CD4-positive, alpha-beta T cell treated with Interleukin-4 for 1 hour (primary cell): Measurements from ENCODE around the gene KRTAP10-3.

Source experiments
- DNase-seq, 2 donors: peaks; one replicate each; pipeline ENCODE4 v3.0.0-alpha.2; 2020 to 2022

Gene KRTAP10-3

DNA sequence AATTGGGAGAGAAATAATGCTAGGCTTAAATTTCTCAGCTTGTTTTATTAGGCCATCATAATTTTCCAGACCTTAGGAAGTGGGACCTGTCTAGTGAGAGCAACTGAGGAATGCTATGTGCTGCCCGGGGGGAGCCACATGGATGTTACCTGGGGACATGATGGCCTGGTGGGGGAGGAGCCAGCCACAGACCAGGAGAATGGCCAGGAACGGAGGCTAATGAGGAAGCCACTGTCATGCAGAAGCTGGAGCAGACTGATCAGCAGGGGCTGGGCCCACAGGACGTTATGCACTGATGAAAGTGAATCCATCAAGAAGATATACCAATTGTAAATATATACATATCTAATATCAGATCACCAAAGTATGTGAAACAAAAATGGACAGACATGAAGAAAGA lies 14.0 kb downstream of the KRTAP10-3 start:
- no peak for DNase-seq

DNA sequence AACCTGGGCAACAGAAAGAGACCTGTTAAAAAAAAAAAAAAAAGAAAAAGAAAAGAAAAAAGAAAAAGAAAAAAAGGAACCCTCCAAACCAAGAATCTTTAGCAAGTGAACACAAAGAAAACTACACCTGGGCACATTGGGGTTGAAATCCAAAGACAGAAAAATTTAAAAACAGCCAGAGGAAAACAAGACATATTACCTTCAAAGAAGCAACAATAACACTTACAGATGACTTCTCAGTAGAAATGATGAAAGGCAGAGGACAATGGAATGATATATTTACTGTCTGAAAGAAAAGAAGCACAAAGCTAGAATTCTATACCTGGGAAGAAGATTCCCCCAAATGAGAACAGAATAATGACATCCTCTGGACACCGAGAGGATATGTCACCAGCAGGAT lies 15.9 kb downstream of the KRTAP10-3 start:
- no peak for DNase-seq

DNA sequence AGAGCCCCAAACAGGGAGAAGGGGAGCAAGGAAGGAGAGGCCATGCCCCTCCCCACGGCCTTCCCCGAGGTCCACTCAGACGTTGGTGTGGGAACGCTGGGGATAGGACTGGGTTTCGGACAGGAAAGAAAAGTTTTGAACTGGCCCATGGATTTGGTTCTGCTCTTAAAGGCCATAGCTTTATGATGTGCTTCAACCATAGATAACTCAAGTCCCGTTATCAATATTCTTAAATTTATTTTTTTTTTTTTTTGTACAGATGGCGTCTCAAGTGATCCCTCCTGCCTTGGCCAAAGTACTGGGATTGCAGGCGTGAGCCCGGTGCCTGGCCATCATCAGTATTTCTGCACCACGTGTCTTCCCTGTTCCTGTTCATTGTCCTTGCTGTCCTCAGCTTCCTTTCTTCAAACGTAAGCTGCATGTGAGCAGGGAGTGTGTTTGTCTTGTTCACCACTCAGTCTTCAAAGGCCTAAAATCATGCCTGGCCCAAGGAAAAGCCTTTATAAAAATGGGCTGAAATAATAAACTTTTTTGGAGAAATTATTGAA lies 17.8 kb downstream of the KRTAP10-3 start:
- no peak for DNase-seq

DNA sequence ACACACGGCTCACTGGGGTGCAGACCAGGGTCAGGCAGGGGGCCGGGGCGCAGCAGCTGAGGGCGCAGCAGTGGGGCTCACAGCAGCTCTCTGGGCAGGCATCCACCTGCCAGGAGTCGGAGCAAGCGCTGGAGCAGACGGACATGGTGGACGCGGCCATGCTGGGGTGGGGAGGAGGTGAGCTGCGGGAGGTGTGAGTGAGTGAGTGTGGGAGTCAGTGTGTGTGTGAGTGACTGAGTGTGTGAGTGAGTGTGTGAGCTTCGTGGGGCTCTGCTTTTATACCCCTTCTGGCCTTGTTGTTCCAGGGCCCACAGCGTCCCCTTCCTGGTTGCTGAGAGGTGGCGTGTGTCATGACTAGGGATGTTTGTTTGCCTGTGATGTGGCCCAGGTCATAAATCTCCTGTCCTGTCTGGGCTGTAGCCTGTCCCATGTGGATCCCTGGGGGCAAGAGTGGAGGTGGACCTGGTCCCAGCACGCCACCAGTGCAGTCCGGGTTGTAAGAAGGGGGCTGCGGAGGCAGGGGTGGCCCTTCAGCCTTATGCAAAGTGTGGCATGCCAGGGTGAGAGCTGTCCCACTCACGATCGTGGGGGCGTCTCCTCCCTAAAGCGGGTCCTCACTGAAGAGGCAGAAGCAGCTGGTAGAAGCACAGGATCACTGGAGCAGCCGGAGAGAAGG lies 18.5 kb downstream of the KRTAP10-3 start, which contains the start of gene KRTAP10-1:
KRTAP10-1 (minus strand) TSS at position 205 of the 676 bp plus-strand sequence; CDS start at position 160, 45 bp downstream.
- DNase-seq = no peak

DNA sequence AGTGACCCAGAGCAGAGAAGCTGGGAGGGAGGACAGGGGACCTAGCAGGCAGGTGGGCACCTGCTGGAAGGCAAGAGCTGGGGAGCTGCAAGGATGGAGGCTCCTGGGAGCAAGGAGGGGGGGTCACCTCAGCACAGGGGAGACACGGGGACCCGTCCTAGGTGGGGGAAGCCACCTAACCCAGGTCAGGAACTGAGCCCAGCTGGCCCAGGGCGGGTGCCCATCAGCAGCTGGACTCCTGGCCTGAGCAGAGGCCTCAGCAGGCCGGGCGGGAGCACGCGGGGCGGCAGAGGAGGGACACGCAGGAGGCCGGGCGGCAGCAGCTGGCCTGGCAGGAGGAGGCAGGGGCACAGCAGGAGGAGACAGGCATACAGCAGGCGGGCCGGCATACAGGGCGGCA lies 19.5 kb downstream of the KRTAP10-3 start:
- no peak for DNase-seq

DNA sequence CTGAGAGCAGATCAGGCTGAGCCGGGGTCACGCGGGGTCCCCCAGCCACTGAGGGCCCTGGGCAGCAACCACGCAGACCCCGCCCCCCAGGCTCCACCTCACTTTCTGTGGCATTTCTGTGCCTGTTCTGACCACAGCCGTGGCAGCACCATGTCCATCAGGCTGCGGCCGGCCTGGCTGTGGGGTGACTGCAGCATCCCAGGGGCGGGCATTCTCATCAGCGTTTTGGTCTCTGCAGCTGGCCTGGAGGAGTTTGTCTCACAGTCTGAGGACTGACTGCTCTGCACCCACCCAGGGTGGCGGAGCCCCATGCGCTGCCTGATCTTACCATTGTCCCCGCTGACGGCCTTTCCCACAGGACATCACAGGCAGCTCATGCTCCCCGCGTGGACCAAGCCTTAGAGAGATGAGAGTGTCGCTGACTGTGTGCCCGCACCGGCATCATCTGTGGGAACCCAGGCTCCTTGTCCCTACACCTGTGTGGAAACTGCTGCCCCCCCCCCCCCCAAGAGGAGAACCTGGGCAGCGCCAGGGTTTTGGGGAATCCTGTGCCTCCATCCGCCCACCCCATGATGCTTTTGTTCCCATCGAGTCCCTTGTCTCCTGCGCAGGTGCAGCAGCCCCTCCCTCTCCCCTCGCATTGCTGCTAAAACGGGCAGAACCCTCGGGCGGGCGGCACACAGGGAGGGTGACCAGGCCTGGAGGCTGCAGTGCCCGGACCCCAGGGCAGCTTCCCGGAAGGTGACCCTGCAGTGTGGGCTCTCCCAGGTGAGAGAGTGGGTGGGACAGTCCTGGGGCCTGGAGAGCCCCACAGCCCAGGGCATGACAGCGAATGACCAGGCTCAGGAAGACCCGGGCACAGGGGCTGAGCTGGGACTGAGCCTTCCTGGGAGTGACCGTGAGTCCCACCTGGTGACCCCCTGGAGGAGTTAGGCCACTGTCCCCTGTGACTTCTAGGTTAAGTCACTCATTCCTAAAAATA lies 20.4 kb downstream of the KRTAP10-3 start:
- no peak for DNase-seq

DNA sequence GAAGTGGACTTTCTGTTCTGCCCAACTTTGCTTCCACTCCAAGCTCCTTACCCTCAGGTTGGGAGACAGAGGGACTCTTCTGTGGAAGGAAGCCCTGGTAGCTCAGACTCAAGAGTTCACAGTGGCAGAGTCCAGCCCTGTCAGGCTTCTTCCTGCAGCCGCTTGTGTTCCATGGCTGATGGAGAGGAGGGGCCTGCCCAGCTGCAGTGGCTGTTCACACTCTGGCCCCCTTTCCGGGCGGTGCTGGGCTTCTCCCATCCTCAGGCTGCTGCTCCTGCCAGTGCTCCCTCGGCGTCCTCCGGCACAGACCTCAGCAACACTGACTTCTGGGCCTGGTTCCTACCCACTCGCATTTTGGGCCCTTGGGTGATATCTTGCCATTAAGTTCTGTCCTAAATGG lies 22.6 kb downstream of the KRTAP10-3 start:
- DNase-seq = no peak

DNA sequence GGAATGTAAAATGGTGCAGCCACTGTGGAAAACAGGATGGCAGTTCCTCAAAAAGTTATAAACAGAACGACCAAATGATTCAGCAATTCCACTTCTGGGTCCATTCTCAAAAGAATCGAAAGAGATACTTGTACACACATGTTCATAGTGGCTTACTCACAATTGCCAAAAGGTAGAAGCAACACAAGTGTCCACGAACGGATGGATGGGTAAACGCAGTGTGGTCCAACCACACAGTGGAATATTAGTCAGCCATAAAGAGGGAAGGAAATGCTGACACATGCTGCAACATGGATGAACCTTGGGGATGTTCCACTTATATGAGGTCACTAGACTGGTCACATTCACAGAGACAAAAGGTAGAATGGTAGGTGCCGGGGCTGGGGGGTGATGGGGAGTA lies 23.9 kb downstream of the KRTAP10-3 start:
- DNase-seq = no peak

DNA sequence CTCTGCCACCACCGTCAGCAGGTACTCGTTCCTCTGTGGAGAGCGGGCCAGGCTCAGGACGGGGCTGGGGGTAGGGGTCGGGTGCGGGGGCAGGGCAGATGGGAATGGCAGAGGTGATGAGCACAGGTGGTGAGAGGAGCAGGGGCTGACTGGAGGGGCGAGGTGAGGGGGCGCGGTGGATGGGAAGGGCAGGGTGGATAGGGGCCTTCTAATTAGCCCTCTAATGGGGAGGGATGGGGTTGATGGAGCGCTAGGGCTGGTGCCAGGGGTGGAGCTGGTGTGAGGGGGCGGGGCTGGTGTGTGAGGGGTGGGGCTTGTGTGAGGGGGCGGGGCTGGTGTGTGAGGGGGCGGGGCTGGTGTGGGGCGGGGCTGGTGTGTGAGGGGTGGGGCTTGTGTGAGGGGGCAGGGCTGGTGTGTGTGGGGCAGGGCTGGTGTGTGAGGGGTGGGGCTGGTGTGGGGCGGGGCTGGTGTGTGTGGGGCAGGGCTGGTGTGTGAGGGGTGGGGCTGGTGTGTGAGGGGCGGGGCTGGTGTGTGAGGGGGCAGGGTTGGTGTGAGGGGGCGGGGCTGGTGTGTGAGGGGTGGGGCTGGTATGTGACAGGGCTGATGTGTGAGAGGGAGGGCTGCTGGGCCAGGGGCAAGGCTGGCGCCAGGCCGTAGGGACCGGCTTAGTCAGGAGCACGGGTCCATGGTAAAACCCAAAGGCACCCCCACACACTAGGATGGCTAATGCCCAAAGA lies 24.5 kb downstream of the KRTAP10-3 start:
- DNase-seq = peak in 1 of 2 donors; percentile 7

DNA sequence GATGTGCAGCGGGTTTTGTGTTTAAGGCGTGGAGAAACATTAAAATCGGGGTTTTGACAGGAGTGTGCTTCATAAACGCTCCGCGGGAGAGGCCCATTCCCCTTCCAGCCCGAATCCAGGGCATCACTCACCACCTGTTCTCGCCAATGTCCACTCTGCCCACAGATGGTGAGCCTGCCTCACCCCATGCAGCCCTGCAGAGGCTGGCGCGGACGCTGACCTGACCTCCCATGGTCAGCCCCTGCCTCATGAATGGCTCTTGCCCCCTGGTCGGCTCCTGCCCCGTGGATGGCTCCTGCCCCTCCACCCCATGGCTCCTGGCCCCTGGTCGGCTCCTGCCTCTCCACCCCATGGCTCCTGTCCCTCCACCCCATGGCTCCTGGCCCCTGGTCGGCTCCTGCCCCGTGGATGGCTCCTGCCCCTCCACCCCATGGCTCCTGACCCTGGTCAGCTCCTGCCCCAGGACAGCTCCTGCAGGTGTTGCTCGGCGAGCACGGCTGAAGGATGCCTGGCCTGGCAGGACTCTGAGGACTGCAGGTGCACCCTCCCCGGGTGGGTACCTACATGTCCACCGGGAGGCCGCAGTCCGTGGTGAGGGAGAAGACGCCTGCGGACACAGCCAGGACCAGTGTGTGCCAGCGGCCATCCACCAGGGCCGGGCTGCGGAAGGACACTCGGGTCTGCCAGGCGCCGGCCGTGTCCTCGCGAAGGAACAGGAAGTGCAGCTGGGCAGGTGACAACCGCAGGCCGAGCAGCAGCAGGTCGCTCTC lies 25.3 kb downstream of the KRTAP10-3 start:
- no peak for DNase-seq

DNA sequence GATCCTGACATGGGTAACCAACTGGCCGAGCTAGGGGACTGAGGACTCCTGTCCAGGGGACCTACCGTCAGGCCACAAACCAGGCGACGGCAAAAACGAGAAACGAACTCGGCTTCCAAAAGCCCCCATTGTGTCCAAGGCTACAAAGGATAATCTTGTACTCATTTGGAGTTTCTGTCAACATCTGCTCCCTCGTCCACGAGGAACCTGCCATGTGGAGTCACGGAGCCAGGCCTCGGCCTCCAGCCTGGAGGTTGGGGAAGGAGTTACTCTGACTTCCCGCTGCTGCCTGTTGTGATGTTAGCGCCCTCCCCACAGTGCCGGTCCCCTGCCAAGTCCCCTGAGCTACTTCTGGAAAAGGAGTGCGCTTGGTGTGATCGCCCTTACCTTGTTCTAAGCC lies 25.9 kb downstream of the KRTAP10-3 start:
- no peak for DNase-seq

DNA sequence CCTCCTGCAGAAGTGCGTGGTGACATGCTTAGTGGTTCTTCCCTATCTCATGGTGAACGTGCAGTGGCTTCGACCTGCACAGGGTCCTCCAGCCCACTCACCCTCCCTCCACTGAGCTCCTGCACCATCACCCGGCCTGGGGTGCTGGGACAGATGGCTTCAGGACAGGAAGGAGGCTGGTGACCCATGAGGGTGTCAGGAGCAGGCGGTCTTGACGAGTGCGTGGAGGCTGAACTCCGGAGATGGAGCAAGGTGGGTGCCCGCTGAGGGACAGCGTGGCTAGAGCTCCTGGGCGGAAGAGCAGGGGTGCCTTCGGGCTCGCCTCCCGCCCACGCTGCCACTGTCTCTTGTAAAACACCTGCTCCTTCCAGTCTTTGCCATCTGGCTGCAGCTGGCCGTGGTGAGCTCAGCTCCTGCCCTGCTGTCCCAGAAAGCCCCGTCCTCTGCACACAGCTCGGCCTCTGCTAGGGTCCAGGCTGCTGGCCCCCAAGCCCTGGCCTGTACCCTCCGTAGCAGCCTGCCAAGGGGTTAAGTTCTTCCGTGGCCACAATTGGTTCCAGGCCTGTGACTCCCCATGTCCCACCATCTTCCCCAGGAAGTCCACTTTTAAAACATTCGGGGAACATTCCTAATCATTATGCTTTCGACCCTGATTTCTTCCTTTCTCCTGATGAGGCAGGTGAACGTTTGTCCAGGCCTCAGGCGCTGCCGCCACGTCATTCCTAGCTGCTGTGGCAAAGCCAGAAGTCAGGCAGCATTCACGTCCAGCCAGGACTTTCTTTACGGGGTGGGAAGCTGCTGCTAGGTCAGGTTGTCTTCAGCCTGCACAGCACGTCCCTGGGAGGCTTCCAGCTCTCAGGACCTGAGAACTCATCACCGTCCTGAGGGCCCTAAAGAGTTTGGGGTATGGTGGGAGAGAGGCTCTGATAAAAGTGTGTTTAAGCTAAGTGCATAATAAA lies 26.7 kb downstream of the KRTAP10-3 start:
- DNase-seq = no peak

DNA sequence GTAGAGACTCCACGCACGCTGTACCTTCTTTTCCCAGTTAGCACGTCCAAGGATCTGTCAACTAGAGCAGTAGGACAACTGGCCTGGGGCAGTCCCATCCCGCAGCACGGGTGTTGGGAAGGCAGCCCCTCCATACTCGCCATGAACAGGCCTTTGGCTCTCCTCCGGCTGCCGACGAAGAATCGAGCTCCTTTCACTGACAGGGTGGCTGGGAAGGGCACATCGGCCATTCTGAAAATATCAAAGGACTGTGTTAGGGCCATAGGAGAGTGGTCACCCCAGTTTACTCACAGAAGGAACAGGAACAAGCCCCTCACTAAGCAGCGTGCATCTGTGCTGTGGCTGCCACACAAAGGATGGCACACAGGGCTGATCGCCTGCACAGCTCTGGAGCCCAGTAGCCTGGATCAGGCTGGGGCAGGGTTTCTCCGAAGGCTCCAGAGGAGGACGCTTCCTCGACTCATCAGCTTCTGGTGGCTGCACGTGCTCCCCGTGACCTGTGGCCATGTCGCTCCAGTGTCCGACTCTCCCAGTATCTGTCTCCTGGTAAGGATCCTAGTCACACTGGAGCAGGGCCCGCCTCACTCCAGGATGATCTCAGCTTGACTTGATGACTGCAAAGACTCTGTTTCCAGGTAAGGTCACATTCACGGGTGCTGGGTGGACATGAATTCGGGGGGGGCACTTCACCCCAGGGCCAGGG lies 27.5 kb downstream of the KRTAP10-3 start:
- peak in 1 of 2 donors; percentile 8 for DNase-seq

DNA sequence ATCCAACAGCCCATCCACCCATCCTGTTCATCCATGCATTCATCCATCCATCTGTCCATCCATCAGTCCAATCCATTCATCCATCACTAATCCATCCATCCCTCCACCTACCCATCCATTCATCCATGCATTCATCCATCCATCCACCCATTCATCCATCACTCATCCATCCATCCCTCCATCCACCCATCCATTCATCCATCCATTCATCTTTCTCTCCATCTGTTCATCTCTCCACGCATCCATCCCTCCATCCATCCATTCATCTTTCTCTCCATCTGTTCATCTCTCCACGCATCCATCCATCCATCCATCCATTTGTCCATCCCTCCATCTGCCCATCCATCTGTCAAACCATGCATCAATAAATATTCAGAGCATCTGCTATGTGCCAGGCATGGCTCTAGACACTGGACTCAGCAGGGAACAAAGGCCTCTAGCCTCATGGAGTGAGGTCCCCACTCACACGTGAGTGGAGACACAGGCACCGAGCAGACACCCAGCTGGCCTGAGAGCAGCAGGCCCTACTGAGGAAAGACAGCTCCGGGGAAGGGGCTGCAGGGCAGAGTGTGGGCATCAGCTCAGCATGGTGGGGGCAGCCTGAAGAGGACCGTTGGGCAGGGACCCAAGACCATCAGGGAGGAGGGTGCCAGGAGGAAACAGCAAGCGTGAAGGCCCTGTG lies 28.2 kb downstream of the KRTAP10-3 start:
- no peak for DNase-seq

DNA sequence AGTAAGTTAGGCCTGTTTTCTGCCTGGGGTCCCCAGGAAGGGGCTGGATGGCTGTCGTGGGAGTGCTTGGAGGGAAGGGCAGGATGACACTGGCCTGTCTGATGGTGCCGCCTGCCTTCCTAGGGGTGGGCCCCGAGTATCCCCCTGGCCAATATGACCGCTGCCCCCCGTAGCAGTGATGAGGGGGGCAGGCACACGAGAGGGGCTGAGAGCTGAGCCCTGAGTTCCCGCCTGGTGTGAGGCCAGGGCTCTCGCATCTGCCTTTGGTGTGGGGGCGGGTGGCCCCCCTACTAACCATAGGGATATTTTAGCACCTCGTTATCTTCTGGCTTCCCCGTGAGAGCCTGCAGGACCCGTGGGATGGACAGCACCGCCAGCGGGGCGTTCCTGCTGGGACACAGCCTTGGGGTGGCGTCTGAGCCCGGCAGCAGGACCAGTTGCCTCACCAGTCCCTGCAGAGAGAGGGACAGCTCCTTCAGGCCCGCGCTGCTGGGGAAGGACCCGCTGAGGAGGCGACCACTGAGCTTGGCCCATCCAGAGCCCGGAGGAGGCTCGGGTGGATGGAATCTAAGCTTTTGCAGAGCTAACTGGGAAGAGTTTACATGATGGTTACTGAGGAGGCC lies 29.0 kb downstream of the KRTAP10-3 start:
- DNase-seq = peak in 1 of 2 donors; percentile 7

DNA sequence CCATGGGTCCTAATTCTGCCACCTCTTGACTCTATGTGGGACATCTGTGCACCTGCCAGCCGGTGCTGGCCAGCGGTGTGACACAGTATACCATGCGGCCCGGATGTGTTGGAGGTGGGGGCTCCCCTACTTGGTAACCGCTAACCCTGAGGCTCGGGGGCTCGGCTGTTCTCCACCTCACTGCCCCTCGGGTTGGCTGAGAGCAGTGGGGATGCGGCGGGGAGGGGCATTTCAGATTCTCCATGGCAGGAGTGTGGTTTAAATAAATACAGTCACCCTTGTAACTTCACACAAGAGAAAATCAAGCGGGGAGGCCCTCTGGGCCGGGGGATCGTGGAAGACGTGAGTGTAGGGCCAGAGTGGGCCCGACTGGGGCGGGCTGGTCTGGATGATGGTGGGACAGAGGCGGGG lies 29.6 kb downstream of the KRTAP10-3 start:
- peak in 1 of 2 donors; percentile 10 for DNase-seq

DNA sequence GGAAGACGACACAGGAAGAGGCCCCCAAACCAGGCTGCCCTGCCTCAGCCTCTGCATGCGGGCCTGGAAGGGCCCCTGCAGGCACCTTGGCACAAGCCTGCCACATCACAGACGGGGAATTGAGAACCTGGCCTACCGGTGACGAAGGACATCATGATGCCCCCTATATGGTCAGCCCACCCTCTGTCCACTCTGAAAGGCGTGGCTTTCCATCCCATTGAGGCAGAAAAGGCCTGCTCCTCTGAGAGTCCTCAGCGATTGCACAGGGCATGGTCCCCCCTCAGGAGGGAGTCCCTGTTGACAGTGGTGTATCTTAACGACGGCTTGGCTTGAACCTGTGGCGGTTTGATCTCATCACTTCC lies 30.0 kb downstream of the KRTAP10-3 start:
- DNase-seq = peak in 1 of 2 donors; percentile 3

DNA sequence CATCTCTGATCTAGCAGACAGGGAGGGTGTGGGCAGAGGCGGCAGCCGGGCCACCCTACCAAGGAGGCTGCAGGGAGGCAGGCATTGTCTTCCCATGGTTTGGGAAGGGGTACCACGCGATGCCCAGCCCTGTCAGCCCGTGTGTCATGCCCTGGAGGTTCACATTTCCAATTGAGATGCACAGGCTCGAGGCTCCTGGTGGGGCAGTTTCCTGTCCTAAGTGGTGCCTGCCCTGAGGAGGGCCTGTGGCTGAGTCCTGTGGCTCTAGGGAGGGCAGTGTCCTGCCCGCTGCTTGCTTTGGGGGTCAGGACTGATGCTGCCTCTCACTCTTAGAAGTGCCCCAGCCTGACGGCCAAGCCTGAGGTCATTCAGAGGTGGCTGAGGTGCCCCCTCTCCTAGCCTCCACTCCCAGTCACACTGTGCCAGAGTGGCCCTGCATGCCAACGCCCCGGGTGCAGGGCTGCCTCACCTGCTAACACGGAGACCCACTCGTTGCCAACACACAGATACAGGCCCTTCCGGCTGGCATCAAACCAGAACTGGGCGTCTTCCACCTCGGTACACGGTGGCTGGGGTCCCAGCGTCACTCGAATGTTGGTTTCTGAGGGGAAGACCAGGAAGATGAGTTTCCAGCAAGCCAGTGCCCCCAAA lies 30.5 kb downstream of the KRTAP10-3 start:
- DNase-seq = peak in 1 of 2 donors; percentile 6
